Nephron (organoid): Measurements from ENCODE around the gene DRG1.

ENCODE experiments used
- H3K27ac Mint-ChIP-seq, 3 experiments: 2 replicates each; pipeline ENCODE4 v1.8.0; 2020; ENCODE audit warnings: mixed read lengths in 3 of 3, mild to moderate bottlenecking in 2 of 3, moderate library complexity in 1 of 3
- H3K27me3 Mint-ChIP-seq: 2 replicates; pipeline ENCODE4 v1.8.0; 2021; ENCODE audit warnings: low read depth, mild to moderate bottlenecking, moderate library complexity, mixed read lengths
- H3K36me3 Mint-ChIP-seq: 2 replicates; pipeline ENCODE4 v1.8.0; 2020; ENCODE audit warnings: low read depth, mixed read lengths
- H3K4me1 Mint-ChIP-seq: 2 replicates; pipeline ENCODE4 v1.8.0; 2020; ENCODE audit warnings: mixed read lengths
- H3K4me3 Mint-ChIP-seq, 3 experiments: 2 replicates each; pipeline ENCODE4 v1.8.0; 2020; ENCODE audit warnings: mild to moderate bottlenecking in 3 of 3, mixed read lengths in 3 of 3, moderate library complexity in 2 of 3
- H3K9me3 Mint-ChIP-seq: 2 replicates; pipeline ENCODE4 v1.8.0; 2020; ENCODE audit warnings: mixed read lengths
- CTCF ChIP-seq, 3 experiments: fragments of 200-600 bp; sonication (generic); IDR thresholded peaks; one replicate each; pipeline ENCODE4 v1.5.0; 2021; ENCODE audit warnings: antibody characterized with exemption in 3 of 3; ENCODE audit not compliant: unreplicated experiment in 3 of 3

DRG1 gene

GRCh38 chr22:31445642-31446041 lies 46.2 kb downstream of the DRG1 start:
- peaks cover 8% of the 10 kb centered on the region for H3K4me1 Mint-ChIP-seq
- peaks cover 62% of the 10 kb centered on the region for H3K36me3 Mint-ChIP-seq
- H3K27me3 Mint-ChIP-seq, result no peaks in the 10 kb centered on the region
- H3K27ac Mint-ChIP-seq, result no peak overlapping the region
- no peak for TF ChIP-seq CTCF (IDR thresholded peaks at IDR 0.05; ENCODE audit: unreplicated experiment in 3 of 3)
- no peaks in the 10 kb centered on the region for H3K9me3 Mint-ChIP-seq
- H3K4me3 Mint-ChIP-seq, result no peak overlapping the region

GRCh38 chr22:31446208-31446607 lies 46.8 kb downstream of the DRG1 start:
- Mint-ChIP-seq H3K4me3 (no peak overlapping the region), H3K36me3 (peaks cover 63% of the 10 kb centered on the region), H3K27ac (no peak overlapping the region), H3K4me1 (peaks cover 8% of the 10 kb centered on the region), H3K27me3 (no peaks in the 10 kb centered on the region), H3K9me3 (no peaks in the 10 kb centered on the region)
- TF ChIP-seq CTCF (IDR thresholded peaks at IDR 0.05; ENCODE audit: unreplicated experiment in 3 of 3), result no peak

- Mint-ChIP-seq H3K27ac (no peak overlapping the region), H3K36me3 (peaks cover 63% of the 10 kb centered on the region), H3K4me1 (peaks cover 8% of the 10 kb centered on the region), H3K9me3 (no peaks in the 10 kb centered on the region), H3K27me3 (no peaks in the 10 kb centered on the region), H3K4me3 (no peak overlapping the region)
- TF ChIP-seq CTCF (IDR thresholded peaks at IDR 0.05; ENCODE audit: unreplicated experiment in 3 of 3), result no peak
Observed at GRCh38 chr22:31446767-31447166, 47.4 kb downstream of the DRG1 start.

GRCh38 chr22:31447337-31447736 lies 47.9 kb downstream of the DRG1 start:
- Mint-ChIP-seq H3K4me3 (no peak overlapping the region), H3K4me1 (peaks cover 8% of the 10 kb centered on the region), H3K9me3 (no peaks in the 10 kb centered on the region), H3K36me3 (peaks cover 62% of the 10 kb centered on the region), H3K27ac (no peak overlapping the region), H3K27me3 (no peaks in the 10 kb centered on the region)
- no peak for TF ChIP-seq CTCF (IDR thresholded peaks at IDR 0.05; ENCODE audit: unreplicated experiment in 3 of 3)

- Mint-ChIP-seq H3K27ac (no peak overlapping the region), H3K9me3 (no peaks in the 10 kb centered on the region), H3K27me3 (no peaks in the 10 kb centered on the region), H3K4me1 (peaks cover 8% of the 10 kb centered on the region), H3K4me3 (no peak overlapping the region), H3K36me3 (peaks cover 62% of the 10 kb centered on the region)
- no peak for TF ChIP-seq CTCF (IDR thresholded peaks at IDR 0.05; ENCODE audit: unreplicated experiment in 3 of 3)
Observed at GRCh38 chr22:31448382-31448781, 49.0 kb downstream of the DRG1 start.

- no peak overlapping the region for H3K4me3 Mint-ChIP-seq
- H3K36me3 Mint-ChIP-seq, result peaks cover 62% of the 10 kb centered on the region
- H3K27ac Mint-ChIP-seq, result no peak overlapping the region
- peaks cover 8% of the 10 kb centered on the region for H3K4me1 Mint-ChIP-seq
- no peaks in the 10 kb centered on the region for H3K27me3 Mint-ChIP-seq
- H3K9me3 Mint-ChIP-seq, result no peaks in the 10 kb centered on the region
- TF ChIP-seq CTCF (IDR thresholded peaks at IDR 0.05; ENCODE audit: unreplicated experiment in 3 of 3), result no peak
Observed at GRCh38 chr22:31449506-31449905, 50.1 kb downstream of the DRG1 start.
